H54 (cell line): Measurements from ENCODE around the gene NUDT11.

Experiments
- DNase-seq: peaks from one replicate; pipeline ENCODE4 v3.0.0; 2011; ENCODE audit warnings: low spot score, mixed read lengths; ENCODE audit not compliant: insufficient read length
- FAIRE-seq: peaks from 3 replicates; lab custom pipeline; 2011; peaks lifted over from hg19 to GRCh38; lab: Jason Lieb, UNC
- POLR2A ChIP-seq: IDR thresholded peaks from 2 replicates; pipeline ENCODE4 v1.6.1; 2011; ENCODE audit warnings: low read depth, mild to moderate bottlenecking, low read length

Gene NUDT11

GRCh38 chrX:51456246-51456645 lies 40.1 kb downstream of the NUDT11 start:
- no peak for FAIRE-seq
- DNase-seq: no peak
- no peak for TF ChIP-seq POLR2A

- DNase-seq (no peak), FAIRE-seq (no peak)
- no peak for TF ChIP-seq POLR2A
Observed at GRCh38 chrX:51440365-51440764, 56.0 kb downstream of the NUDT11 start.
